GM12865 (cell line): ENCODE measurements around the gene CPN2.

Experiments used
- DNase-seq: peaks from one replicate; pipeline ENCODE4 v3.0.0; 2010; ENCODE audit warnings: low read depth
- H3K4me3 ChIP-seq: 2 replicates; pipeline ENCODE4 v1.5.1; 2011; ENCODE audit warnings: mild to moderate bottlenecking, low read depth, low read length, control low read depth
- TF ChIP-seq, protein P1 (sequence below): IDR thresholded peaks from 2 replicates; pipeline ENCODE4 v1.5.1; 2011; ENCODE audit warnings: low read length, control low read depth, low read depth, inconsistent platforms; ENCODE audit not compliant: insufficient read depth; ENCODE audit errors: missing control alignments

The CPN2 gene

DNA sequence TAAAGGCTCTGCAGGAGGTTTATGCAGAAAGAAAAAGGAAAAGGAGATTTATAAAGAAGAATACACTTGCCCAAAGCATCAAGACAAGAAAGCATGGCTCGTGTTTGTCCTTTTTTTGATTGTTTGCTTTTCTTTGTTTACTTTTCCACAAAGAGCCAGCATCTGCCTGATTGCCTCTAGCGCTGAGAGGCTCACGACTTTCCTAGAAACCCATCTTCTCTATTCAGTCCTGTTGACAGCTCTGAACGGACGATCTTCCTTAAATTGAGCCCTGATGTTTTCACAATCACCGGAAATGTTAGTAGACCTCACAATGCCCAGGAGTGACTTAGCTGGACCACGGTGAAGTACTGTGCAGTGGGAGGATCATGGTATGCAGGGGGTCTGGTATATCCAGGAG lies 35.5 kb upstream of the CPN2 start:
- TF ChIP-seq, protein P1, sequence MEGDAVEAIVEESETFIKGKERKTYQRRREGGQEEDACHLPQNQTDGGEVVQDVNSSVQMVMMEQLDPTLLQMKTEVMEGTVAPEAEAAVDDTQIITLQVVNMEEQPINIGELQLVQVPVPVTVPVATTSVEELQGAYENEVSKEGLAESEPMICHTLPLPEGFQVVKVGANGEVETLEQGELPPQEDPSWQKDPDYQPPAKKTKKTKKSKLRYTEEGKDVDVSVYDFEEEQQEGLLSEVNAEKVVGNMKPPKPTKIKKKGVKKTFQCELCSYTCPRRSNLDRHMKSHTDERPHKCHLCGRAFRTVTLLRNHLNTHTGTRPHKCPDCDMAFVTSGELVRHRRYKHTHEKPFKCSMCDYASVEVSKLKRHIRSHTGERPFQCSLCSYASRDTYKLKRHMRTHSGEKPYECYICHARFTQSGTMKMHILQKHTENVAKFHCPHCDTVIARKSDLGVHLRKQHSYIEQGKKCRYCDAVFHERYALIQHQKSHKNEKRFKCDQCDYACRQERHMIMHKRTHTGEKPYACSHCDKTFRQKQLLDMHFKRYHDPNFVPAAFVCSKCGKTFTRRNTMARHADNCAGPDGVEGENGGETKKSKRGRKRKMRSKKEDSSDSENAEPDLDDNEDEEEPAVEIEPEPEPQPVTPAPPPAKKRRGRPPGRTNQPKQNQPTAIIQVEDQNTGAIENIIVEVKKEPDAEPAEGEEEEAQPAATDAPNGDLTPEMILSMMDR = no peak
- H3K4me3 ChIP-seq = no peak overlapping the region
- DNase-seq = no peak

DNA sequence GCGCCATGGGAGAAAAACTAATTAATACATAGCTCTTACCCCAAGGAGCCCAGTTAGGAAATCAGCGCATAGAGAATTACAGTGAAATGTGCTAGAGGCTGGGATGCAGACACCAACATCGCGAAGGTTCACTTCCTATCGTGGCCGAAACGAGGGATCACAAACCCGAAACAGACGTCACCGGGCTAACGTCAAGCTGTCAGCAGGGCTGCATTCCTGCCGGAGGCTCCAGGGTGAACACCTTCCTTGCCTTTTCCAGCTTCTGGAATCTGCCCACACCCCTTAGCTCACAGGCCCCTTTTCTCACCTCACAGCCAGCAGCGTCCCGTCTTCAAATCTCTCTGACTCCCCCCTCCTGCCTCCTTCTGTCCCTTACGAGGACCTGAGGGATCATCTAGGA lies 34.9 kb upstream of the CPN2 start:
- TF ChIP-seq, protein P1 = no peak
- no peak overlapping the region for H3K4me3 ChIP-seq
- DNase-seq = no peak

DNA sequence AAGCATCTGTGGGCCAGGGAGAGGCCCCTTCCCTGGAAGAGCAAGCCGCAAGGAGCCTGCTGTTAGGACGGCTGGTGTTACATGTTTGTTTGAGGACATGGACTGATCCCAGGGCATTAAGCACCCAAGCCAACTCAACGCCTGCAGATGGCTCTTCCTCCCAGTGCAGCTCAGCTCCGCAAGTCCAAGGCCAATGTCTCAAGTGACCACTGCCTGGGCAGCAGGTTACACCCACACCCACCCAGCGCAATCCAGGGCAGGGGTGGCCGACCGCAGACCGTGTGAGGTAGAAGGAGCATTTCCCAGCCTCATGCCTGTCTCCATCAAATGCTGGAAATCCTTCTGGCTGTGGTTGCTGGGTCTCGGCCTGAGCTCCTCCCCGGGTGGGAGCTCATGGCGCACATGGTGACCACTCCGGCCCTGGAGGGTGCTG lies 33.5 kb upstream of the CPN2 start:
- H3K4me3 ChIP-seq = no peak overlapping the region
- no peak for DNase-seq
- TF ChIP-seq, protein P1 = no peak

DNA sequence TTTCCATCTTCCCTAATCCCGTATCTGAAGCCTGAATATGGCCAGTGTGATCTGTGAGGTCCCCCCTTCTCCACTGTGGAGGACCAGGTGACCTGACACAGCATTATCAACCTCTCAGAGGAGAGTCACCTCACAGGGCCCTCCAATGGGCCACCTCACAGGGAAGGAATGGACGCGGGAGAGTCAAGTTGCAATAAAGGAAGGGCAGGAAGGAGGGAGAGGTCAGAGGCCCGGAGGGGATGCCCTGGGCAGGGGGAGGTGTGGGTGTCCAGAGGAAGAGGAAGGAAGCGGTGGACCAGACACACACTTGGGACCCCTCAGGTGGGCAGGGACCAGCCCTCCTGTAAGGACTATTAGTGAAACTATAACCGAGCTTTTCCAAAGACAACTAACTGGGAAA lies 33.0 kb upstream of the CPN2 start:
- no peak for DNase-seq
- TF ChIP-seq, protein P1 = no peak
- H3K4me3 ChIP-seq = no peak overlapping the region

DNA sequence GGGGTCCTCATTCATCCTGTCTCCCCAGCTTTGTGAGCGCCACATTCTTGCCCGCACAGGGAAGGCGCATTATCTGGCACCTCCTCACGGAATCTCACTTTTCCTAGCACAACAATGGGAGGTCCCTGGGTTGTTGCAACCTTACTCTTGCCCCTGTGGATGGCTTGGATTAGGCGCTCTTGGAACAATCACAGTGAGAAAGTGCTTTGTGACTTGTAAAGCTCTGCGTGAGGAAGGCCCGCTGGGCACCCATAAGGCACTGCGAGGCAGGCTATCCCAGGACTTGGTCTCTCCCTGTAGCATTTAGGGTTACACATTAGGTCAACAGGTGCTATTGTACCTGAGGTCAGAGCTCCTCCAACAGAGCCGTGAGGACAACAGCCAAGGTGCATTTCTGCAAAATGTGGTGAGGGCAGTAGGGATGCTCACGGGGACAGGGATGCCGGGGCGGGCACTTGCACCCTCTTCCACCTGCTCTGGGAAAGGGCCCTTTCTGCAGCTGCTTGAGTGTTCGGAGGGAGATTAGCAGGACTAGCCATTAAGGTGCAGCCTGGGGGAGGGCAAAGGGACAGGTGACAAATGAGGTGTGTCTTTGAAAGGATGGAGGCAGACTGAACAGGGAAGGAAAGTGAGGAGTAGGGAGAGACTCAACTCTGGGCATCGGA lies 32.3 kb upstream of the CPN2 start:
- no peak overlapping the region for H3K4me3 ChIP-seq
- TF ChIP-seq, protein P1 = no peak
- no peak for DNase-seq

DNA sequence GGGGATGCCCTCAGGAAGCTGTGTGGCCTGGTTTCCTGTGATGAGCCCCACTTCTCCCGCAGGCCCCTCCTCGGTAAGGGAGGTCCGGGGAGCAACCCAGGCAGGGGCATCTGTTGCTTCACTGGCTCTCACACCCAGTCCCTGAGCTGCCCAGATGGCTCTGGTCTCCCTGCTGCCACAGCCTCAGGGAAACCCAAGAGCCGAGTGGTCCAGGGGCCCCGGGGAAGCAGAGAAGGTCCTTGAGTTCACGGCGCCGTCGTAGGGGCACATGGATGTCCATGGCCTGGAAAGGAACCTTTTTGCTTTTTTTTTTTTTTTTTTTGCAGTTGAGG lies 31.7 kb upstream of the CPN2 start:
- no peak overlapping the region for H3K4me3 ChIP-seq
- DNase-seq = no peak
- TF ChIP-seq, protein P1 = no peak
